NCI-H748 (cell line): ENCODE data around the gene STIL.
"Not testable (repeated sequence)": the region's sequence is repeated elsewhere in the genome, so short reads cannot be mapped to it uniquely, and the experiment has no call there.

Experiments used
- DNase-seq: peaks from one replicate; lab custom pipeline; 2025; ENCODE audit not compliant: unreplicated experiment; lab: John Stamatoyannopoulos, UW

STIL gene

DNA sequence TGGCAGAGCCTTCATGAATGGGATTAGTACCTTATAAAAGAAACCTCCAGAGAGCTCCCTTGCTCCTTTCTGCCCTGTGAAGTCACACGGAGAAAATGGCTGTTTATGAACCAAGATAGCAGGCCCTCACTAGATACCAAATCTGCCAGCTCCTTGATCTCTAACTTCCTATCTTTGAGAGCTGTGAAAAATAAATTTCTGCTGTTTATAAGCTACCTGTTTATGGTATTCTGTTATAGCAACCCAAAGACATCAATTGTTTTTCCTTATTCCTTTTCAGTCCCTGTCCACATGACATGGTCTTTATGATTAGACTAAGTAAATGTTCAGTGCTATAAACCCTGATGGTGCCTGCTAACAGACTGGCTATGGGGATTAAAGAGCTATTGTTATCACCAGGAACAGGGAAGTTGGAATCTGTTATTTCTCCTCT is 9.7 kb upstream of the STIL start:
- DNase-seq: no peak

DNA sequence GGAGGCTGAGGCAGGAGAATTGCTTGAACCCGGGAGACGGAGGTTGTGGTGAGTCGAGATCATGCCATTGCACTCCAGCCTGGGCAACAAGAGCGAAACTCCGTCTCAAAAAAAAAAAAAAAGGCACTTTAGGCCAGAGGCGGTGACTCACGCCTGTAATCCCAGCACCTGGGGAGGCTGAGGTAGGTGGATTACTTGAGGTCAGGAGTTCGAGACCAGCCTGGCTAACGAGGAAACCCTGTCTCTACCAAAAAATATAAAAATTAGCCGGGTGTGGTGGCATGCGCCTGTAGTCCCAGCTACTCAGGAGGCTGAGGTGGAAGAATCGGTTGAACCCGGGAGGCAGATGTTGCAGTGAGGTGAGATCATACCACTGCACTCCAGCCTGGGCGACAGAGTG is 6.0 kb upstream of the STIL start:
- not testable (repeated sequence) for DNase-seq

DNA sequence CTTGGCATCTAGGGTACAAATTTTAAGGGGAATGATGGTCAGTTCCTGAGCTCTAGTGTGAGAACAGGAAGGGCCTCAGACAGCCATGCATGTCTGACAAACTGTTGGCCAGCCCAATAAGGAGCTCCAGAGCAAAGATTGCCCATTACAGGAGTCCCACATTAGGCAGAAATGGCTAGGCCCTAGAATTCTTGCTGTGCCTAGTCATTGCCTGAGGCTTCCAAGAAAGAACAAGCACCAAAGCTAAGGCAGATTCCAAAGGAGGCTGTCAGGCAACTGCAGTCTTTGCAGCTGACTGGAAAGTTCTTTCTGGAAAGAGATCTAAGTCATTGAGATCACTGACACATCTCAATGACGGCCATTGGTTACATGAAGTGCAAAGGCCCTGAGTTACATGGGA is 3.9 kb upstream of the STIL start:
- DNase-seq: no peak

- DNase-seq: no peak
Measured at GRCh38 chr1:47309427-47309826, 4.5 kb downstream of the STIL start.

GRCh38 chr1:47302472-47302871 is 11.5 kb downstream of the STIL start:
- DNase-seq: no peak

GRCh38 chr1:47298025-47298699 is 15.8 kb downstream of the STIL start:
- DNase-seq: no peak

DNA sequence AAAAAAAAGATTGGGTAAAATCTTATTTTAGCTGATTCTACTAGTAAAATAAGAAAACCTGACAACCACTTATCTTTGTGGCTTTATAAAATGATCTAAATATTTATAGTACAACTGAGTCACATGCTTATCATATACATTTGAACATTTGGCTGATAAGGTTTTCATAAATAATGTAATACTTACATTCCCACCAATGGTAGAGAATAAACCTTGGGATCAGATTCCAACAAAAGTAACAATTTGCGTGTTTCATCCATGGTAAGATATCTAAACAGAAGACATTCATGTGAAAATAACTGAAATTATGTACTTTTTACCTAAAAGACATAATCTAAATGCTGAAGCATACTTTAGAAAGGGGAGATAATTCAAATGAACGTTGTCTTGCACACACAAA is 18.4 kb downstream of the STIL start:
- no peak for DNase-seq

DNA sequence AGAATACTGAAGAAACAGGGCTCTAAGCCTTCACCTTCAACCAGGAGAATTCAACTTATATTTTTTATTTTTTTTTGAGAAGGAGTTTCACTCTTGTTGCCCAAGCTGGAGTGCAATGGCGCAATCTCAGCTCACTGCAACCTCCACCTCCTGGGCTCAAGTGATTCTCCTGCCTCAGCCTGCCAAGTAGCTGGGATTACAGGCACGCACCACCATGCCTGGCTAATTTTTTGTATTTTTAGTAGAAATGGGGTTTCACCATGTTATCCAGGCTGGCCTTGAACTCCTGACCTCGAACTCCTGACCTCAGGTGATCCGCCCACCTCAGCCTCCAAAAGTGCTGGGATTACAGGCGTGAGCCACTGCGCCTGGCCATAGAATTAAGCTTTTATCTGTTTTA is 19.1 kb downstream of the STIL start:
- DNase-seq: not testable (repeated sequence)

DNA sequence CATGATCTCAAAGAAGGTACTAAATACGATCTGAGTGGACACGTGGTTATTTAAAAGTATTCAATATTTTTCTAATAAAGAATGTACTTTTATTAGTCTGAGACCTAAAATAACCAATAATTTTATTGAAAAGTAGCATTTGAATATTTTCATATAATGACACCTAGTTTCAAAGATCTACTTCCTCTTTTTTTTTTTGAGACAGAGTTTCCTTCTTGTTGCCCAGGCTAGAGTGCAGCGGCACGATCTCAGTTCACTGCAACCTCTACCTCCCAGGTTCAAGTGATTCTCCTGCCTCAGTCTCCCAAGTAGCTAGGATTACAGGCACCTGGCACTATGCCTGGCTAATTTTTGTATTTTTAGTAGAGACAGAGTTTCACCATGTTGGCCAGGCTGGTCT is 25.8 kb downstream of the STIL start:
- DNase-seq: not testable (repeated sequence)

DNA sequence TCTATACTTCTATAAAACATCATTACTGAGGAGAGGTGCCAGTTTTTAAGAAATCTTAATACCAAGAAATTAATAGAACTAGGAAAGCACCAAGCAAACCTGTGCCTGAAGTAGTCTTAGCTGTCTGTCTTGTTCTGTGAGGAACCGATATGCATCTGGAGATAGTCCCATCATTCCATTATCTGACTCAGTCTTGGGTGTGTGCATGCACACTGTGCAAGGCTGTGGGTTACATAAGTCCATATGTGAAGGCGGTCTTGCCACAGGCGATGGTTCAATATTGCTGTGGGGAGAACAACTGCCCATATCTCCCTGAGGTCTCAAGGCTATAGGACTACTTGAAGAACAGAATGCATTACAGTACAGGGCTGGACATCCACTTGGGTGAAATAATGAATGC is 33.8 kb downstream of the STIL start:
- no peak for DNase-seq

DNA sequence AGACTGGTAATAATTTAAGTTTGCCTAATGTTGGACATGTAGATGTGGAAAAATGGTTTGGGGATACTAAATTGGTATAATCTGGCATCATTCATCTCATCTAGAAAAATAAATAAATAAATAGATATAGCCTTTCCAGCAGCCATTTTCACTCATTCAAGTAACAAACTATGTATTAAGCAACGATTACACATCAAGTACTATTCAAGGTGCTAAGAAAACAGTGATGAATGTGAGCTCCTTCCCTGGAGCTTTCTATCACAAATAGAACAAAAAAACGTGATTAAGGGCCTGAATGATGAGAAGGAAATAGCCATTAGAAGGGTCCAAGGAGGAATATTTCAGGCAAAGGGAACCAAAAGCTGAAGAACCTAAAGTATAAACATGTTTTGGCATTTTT is 37.1 kb downstream of the STIL start:
- DNase-seq: no peak

- not testable (repeated sequence) for DNase-seq
Measured at GRCh38 chr1:47275811-47276210, 38.1 kb downstream of the STIL start.

DNA sequence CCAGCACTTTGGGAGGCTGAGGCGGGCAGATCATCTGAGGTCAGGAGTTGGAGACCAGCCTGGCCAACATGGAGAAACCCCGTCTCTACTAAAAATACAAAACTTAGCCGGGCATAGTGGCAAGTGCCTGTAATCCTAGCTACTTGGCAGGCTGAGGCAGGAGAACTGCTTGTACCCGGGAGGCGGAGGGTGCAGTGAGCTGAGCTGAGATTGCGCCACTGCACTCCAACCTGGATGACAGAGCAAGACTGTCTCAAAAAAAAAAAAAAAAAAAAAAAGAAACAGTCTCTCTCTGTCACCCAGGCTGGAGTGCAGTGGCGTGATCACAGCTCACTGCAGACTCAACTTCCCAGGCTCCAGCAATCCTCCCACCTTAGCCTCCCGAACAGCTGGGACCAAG is 48.4 kb downstream of the STIL start:
- not testable (repeated sequence) for DNase-seq

- peak; percentile 19 for DNase-seq
Measured at GRCh38 chr1:47262787-47263413, 51.0 kb downstream of the STIL start.

DNA sequence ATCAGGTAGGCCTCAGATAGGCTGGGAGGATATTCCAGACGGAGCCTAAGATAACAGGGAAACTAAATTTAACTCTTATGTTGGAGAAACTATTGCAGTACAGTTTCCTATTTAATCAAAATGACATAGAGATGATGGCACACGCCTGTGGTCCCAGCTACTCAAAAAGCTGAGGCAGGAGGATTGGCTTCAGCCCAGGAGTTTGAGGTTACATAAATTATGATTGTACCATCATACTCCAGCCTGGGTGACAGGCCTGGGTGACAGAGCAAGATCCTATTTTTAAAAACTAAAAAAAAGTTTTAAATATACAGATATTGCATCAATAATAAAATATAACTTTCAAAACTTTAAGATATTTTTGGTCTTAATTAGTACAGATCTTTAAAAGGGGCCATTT is 56.7 kb downstream of the STIL start:
- DNase-seq: no peak

- DNase-seq: no peak
Measured at GRCh38 chr1:47252795-47253194, 61.2 kb downstream of the STIL start.

GRCh38 chr1:47252369-47252768 is 61.6 kb downstream of the STIL start:
- no peak for DNase-seq

GRCh38 chr1:47249755-47250154 is 64.2 kb downstream of the STIL start:
- DNase-seq: no peak

GRCh38 chr1:47244339-47244862 is 69.5 kb downstream of the STIL start:
- no peak for DNase-seq

GRCh38 chr1:47243910-47244309 is 70.0 kb downstream of the STIL start:
- no peak for DNase-seq

DNA sequence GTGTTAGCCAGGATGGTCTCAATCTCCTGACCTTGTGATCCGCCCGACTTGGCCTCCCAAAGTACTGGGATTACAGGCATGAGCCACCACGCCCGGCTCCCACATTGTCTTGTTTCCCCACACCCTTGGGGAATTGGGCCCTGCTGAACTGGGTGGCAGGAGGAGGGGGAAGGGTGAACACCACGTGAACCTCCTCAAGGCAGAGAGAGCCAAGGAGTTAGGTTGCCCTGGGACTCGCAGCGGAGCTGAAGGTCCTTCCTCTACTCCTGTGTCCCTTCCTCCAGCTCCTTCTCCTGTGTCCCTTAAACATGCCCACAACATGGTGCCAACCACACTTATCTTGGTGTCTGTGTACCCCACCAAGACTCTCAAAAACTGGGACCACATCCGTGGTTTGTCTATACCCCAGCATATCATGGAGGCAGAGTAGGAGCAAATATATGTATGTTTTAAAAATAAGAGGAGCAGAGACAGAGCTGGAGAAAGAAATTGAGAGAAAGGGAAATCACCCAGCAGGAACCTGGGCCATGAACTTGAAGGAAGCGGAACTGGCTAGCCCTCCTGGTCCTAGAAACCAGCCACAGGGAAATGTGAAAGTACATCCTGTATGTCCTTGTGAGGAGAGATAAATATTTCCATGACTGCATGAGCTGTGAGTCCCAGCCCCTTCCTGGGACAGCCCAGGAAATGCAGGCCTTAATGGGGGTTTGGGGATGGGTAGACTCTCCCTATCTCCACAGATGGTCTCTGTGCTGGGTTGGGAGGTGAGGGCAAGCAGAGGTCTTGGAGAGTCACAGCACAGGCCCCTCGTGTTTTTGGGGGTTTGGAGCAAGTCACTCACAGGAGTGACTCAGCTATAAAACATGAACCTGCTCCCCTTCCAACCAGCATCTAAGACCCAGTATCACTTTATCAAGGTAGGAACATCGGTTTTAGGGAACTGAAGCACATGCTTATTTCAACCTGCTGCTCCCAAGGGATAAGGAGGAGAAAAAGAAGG is 72.5 kb downstream of the STIL start:
- DNase-seq: no peak
